H9 (cell line): Measurements from ENCODE around the gene ITSN1. TPM values are rescaled to one million over a fixed set of nuclear protein-coding genes. Genes with fewer than 3 reads are reported as not detected.

Source experiments
- DNase-seq: peaks from one replicate; pipeline ENCODE4 v3.0.0-alpha.2; 2017
- H2AFZ ChIP-seq: one replicate; pipeline ENCODE4 v1.6.1; 2013; ENCODE audit warnings: mild to moderate bottlenecking, low read length, control low read depth, moderate library complexity
- H2AK5ac ChIP-seq: 2 replicates; pipeline ENCODE4 v1.6.1; 2013; ENCODE audit warnings: low read length, control low read depth, mixed read lengths; ENCODE audit not compliant: insufficient read length
- H2BK120ac ChIP-seq: one replicate; pipeline ENCODE4 v1.6.1; 2013; ENCODE audit warnings: low read depth, mild to moderate bottlenecking, low read length, control low read depth, inconsistent platforms; ENCODE audit not compliant: poor library complexity, severe bottlenecking
- H2BK12ac ChIP-seq: 2 replicates; pipeline ENCODE4 v1.6.1; 2013; ENCODE audit warnings: low read length, control low read depth, mixed read lengths, low read depth; ENCODE audit not compliant: insufficient read length
- H2BK15ac ChIP-seq: 2 replicates; pipeline ENCODE4 v1.6.1; 2013; ENCODE audit warnings: low read depth, low read length, control low read depth
- H2BK20ac ChIP-seq: one replicate; pipeline ENCODE4 v1.6.1; 2013; ENCODE audit warnings: low read depth, mild to moderate bottlenecking, low read length, control low read depth, inconsistent platforms; ENCODE audit not compliant: poor library complexity, severe bottlenecking
- H2BK5ac ChIP-seq: 2 replicates; pipeline ENCODE4 v1.6.1; 2013; ENCODE audit warnings: low read length, control low read depth, mixed read lengths; ENCODE audit not compliant: insufficient read length
- H3K14ac ChIP-seq: 2 replicates; pipeline ENCODE4 v1.6.1; 2013; ENCODE audit warnings: low read length, control low read depth; ENCODE audit not compliant: insufficient read depth
- H3K18ac ChIP-seq: 2 replicates; pipeline ENCODE4 v1.6.1; 2013; ENCODE audit warnings: low read depth, mild to moderate bottlenecking, mixed read lengths, low read length, control low read depth; ENCODE audit not compliant: insufficient read length
- H3K23ac ChIP-seq: 2 replicates; pipeline ENCODE4 v1.6.1; 2013; ENCODE audit warnings: low read length, control low read depth, mixed read lengths, low read depth; ENCODE audit not compliant: insufficient read length
- H3K23me2 ChIP-seq: 2 replicates; pipeline ENCODE4 v1.6.1; 2013; ENCODE audit warnings: low read depth, mild to moderate bottlenecking, mixed read lengths, low read length, control low read depth; ENCODE audit not compliant: insufficient read length, poor library complexity, severe bottlenecking
- H3K27ac ChIP-seq: 2 replicates; pipeline ENCODE4 v1.5.1; 2013; ENCODE audit warnings: low read length, control low read depth, mixed read lengths, low read depth; ENCODE audit not compliant: insufficient read length
- H3K27me3 ChIP-seq: 2 replicates; pipeline ENCODE4 v1.6.1; 2013; ENCODE audit warnings: low read length, control low read depth, inconsistent platforms; ENCODE audit not compliant: insufficient read depth
- H3K4ac ChIP-seq: 2 replicates; pipeline ENCODE4 v1.6.1; 2013; ENCODE audit warnings: low read depth, mild to moderate bottlenecking, control low read depth, inconsistent platforms, low read length, moderate library complexity
- H3K4me1 ChIP-seq: 2 replicates; pipeline ENCODE4 v1.6.1; 2013; ENCODE audit warnings: low read length, control low read depth, inconsistent platforms; ENCODE audit not compliant: insufficient read depth
- H3K4me2 ChIP-seq: 2 replicates; pipeline ENCODE4 v1.6.1; 2013; ENCODE audit warnings: low read length, control low read depth, mixed read lengths; ENCODE audit not compliant: insufficient read length, insufficient read depth
- H3K56ac ChIP-seq: 2 replicates; pipeline ENCODE4 v1.6.1; 2013; ENCODE audit warnings: low read depth, mild to moderate bottlenecking, mixed read lengths, low read length, control low read depth; ENCODE audit not compliant: insufficient read length
- H3K79me1 ChIP-seq: 2 replicates; pipeline ENCODE4 v1.6.1; 2013; ENCODE audit warnings: low read depth, mild to moderate bottlenecking, moderate library complexity, low read length, control low read depth, inconsistent platforms; ENCODE audit not compliant: insufficient read depth, poor library complexity, severe bottlenecking
- H3K79me2 ChIP-seq: 2 replicates; pipeline ENCODE4 v1.6.1; 2013; ENCODE audit warnings: low read length, control low read depth, inconsistent platforms; ENCODE audit not compliant: insufficient read depth
- H3K9ac ChIP-seq: 2 replicates; pipeline ENCODE4 v1.6.1; 2013; ENCODE audit warnings: low read length, control low read depth, mixed read lengths; ENCODE audit not compliant: insufficient read length; ENCODE audit errors: extremely low read depth
- H3K9me3 ChIP-seq: one replicate; pipeline ENCODE4 v1.6.1; 2013; ENCODE audit warnings: low read depth, low read length, inconsistent platforms; ENCODE audit not compliant: control insufficient read depth
- H3T11ph ChIP-seq: one replicate; pipeline ENCODE4 v1.6.1; 2013; ENCODE audit warnings: mild to moderate bottlenecking, low read length, control low read depth, inconsistent platforms
- H4K20me1 ChIP-seq: one replicate; pipeline ENCODE4 v1.6.1; 2013; ENCODE audit not compliant: control insufficient read depth, insufficient read length, insufficient read depth
- H4K5ac ChIP-seq: 2 replicates; pipeline ENCODE4 v1.6.1; 2013; ENCODE audit warnings: low read depth, mild to moderate bottlenecking, mixed read lengths, low read length, control low read depth; ENCODE audit not compliant: insufficient read length
- H4K8ac ChIP-seq: replicated peaks from 2 replicates; pipeline ENCODE4 v1.6.1; 2013; ENCODE audit warnings: low read length, control low read depth, mixed read lengths, low read depth; ENCODE audit not compliant: insufficient read length
- H4K91ac ChIP-seq: 2 replicates; pipeline ENCODE4 v1.6.1; 2013; ENCODE audit warnings: low read depth, mild to moderate bottlenecking, moderate library complexity, mixed read lengths, low read length, control low read depth; ENCODE audit not compliant: insufficient read length
- H3K27ac Mint-ChIP-seq, 3 experiments: 2 replicates in 2 of 3; 3 replicates in 1 of 3; pipeline ENCODE4 v1.8.0; 2020 to 2021; ENCODE audit warnings: mixed read lengths in 3 of 3, mild to moderate bottlenecking in 1 of 3, moderate library complexity in 1 of 3
- H3K27me3 Mint-ChIP-seq: 2 replicates; pipeline ENCODE4 v1.8.0; 2021; ENCODE audit warnings: low read depth, mild to moderate bottlenecking, moderate library complexity, mixed read lengths
- H3K36me3 Mint-ChIP-seq, 3 experiments: 2 replicates in 2 of 3; 3 replicates in 1 of 3; pipeline ENCODE4 v1.8.0; 2020 to 2021; ENCODE audit warnings: low read depth in 3 of 3, mixed read lengths in 3 of 3; ENCODE audit not compliant: insufficient read depth in 1 of 3
- H3K4me1 Mint-ChIP-seq, 2 experiments: 2 replicates each; pipeline ENCODE4 v1.8.0; 2020; ENCODE audit warnings: mixed read lengths in 2 of 2
- H3K4me3 Mint-ChIP-seq, 2 experiments: 2 replicates in 1 of 2; 3 replicates in 1 of 2; pipeline ENCODE4 v1.8.0; 2020 to 2021; ENCODE audit warnings: mild to moderate bottlenecking in 2 of 2, mixed read lengths in 2 of 2, moderate library complexity in 1 of 2
- H3K9me3 Mint-ChIP-seq, 2 experiments: 2 replicates in 1 of 2; 3 replicates in 1 of 2; pipeline ENCODE4 v1.8.0; 2020; ENCODE audit warnings: mild to moderate bottlenecking in 2 of 2, mixed read lengths in 2 of 2, moderate library complexity in 1 of 2
- WGBS: extraction: QIAGEN DNeasy Blood & Tissue Kit; methylation state at CpG from one replicate; pipeline ENCODE4 v1.1.7; 2013; ENCODE audit warnings: missing lambda C conversion rate, low lambda C conversion rate, mixed read lengths; ENCODE audit not compliant: insufficient read length; ENCODE audit errors: extremely low coverage; 5-methylcytosine and 5-hydroxymethylcytosine counted together
- total RNA-seq: library from RNA; stranded (reverse); gene quantifications from 2 replicates; pipeline ENCODE4 v1.2.1, GENCODE V29; 2021
- TF ChIP-seq, protein P1 (sequence below): fragments of 200-600 bp; sonication (generic); conservative IDR thresholded peaks from 3 replicates; pipeline ENCODE4 v1.8.0; 2021; ENCODE audit warnings: antibody characterized with exemption, mild to moderate bottlenecking

ITSN1 gene
- total RNA-seq, 1 experiment from 2014 or later = 94.2 TPM

DNA sequence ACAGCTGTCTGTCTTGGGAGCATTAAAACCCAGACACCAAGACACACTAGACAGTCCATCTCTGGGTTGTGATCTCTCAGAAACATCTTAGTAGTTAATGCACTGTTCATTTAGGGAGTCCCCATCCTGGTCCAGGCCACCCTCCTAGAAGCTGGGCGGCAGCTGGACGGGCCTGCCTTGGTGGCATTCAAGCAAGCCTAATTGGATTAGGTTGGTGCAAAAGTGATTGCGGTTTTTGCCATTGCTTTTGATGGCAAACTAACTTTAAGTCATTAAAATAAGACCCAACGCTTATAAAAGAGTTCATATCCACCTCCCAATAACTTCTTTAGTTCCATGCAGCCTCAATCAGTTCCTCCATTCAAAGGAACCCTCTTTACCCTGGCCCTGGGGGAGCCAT is 251.6 kb downstream of the ITSN1 start:
- H3K4me3 Mint-ChIP-seq = no peak overlapping the region
- no peak overlapping the region for H3T11ph ChIP-seq
- no peak overlapping the region for H3K56ac ChIP-seq
- TF ChIP-seq, protein P1, sequence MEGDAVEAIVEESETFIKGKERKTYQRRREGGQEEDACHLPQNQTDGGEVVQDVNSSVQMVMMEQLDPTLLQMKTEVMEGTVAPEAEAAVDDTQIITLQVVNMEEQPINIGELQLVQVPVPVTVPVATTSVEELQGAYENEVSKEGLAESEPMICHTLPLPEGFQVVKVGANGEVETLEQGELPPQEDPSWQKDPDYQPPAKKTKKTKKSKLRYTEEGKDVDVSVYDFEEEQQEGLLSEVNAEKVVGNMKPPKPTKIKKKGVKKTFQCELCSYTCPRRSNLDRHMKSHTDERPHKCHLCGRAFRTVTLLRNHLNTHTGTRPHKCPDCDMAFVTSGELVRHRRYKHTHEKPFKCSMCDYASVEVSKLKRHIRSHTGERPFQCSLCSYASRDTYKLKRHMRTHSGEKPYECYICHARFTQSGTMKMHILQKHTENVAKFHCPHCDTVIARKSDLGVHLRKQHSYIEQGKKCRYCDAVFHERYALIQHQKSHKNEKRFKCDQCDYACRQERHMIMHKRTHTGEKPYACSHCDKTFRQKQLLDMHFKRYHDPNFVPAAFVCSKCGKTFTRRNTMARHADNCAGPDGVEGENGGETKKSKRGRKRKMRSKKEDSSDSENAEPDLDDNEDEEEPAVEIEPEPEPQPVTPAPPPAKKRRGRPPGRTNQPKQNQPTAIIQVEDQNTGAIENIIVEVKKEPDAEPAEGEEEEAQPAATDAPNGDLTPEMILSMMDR = no peak
- H4K8ac ChIP-seq = no peak overlapping the region
- H2BK15ac ChIP-seq = no peak overlapping the region
- no peak overlapping the region for H2AK5ac ChIP-seq
- H3K79me1 ChIP-seq = no peaks in the 10 kb centered on the region
- no peak overlapping the region for H3K27ac ChIP-seq
- DNase-seq = no peak
- no peaks in the 10 kb centered on the region for H3K9me3 ChIP-seq
- H3K23ac ChIP-seq = no peak overlapping the region
- no peak overlapping the region for H4K91ac ChIP-seq
- peaks cover 2 to 10% of the 10 kb centered on the region in 2 experiments; a peak in 2 of 5 replicates for H3K9me3 Mint-ChIP-seq
- H4K5ac ChIP-seq = no peak overlapping the region
- no peaks in the 10 kb centered on the region; the same call in none of the 2 replicates for H3K4me1 ChIP-seq
- H3K9ac ChIP-seq = no peak overlapping the region
- no peak overlapping the region for H3K18ac ChIP-seq
- H3K27me3 ChIP-seq = no peaks in the 10 kb centered on the region
- H3K79me2 ChIP-seq = no peaks in the 10 kb centered on the region
- H3K27me3 Mint-ChIP-seq = peaks cover 5% of the 10 kb centered on the region
- no peak overlapping the region for H2BK20ac ChIP-seq
- no peaks in the 10 kb centered on the region for H3K23me2 ChIP-seq
- no peak overlapping the region for H3K4me2 ChIP-seq
- no peak overlapping the region for H3K4ac ChIP-seq
- no CpG with 5 or more reads among the region's 4 CpGs for WGBS
- H2AFZ ChIP-seq = no peak overlapping the region
- H4K20me1 ChIP-seq = peaks cover 3% of the 10 kb centered on the region
- no peak overlapping the region for H2BK12ac ChIP-seq
- no peak overlapping the region for H2BK120ac ChIP-seq
- no peak overlapping the region for H2BK5ac ChIP-seq
- H3K27ac Mint-ChIP-seq = no peak overlapping the region
- H3K4me1 Mint-ChIP-seq = peaks cover 23 to 28% of the 10 kb centered on the region in 2 experiments
- no peaks in the 10 kb centered on the region for H3K36me3 Mint-ChIP-seq
- no peak overlapping the region for H3K14ac ChIP-seq
